GM23248 (cell line): ENCODE data around the gene ZSWIM6.

Source experiments
- EZH2 ChIP-seq: fragments of 200-600 bp; sonication (generic); IDR thresholded peaks from 2 replicates; pipeline ENCODE4 v1.6.1; 2018; ENCODE audit warnings: antibody characterized with exemption, mild to moderate bottlenecking; ENCODE audit not compliant: insufficient read depth, poor library complexity, severe bottlenecking
- EZH2phosphoT487 ChIP-seq: fragments of 200-600 bp; sonication (generic); IDR thresholded peaks from 2 replicates; pipeline ENCODE4 v1.6.1; 2018; ENCODE audit warnings: antibody characterized with exemption, moderate library complexity, mild to moderate bottlenecking, low read depth; ENCODE audit not compliant: insufficient read depth

- TF ChIP-seq EZH2phosphoT487 (no peak), EZH2 (no peak)
Measured at GRCh38 chr5:61479850-61480614, 148.0 kb downstream of the ZSWIM6 start.
